T-helper 22 cell (primary cell): ENCODE results near the gene SPR.

ENCODE experiments used
- DNase-seq: peaks from one replicate; pipeline ENCODE4 v3.0.0-alpha.2; 2020; ENCODE audit warnings: low read depth

Gene SPR

DNA sequence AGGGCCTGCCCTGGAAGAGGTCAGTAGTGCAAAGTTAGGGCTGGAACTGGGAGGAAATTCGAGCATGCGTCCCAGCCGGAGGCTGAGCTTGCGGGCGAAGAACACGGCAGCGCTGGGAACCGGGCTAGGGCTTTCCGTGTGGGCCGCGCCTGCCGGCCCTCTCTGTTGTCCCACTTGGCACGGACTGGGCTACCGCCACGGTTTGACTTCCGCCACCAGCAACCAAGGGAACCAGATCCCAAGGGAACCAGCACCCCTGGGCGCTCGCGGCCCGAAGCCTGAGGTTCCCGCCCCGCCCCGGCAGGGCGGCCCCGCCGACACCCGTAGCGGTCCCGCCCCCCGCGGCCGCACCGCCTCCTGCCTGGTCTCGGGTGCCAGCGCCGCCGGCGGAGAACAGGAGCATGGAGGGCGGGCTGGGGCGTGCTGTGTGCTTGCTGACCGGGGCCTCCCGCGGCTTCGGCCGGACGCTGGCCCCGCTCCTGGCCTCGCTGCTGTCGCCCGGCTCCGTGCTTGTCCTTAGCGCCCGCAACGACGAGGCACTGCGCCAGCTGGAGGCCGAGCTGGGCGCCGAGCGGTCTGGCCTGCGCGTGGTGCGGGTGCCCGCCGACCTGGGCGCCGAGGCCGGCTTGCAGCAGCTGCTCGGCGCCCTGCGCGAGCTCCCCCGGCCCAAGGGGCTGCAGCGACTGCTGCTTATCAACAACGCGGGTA lies at the start of gene SPR:
Gene SPR (plus strand): TSS at position 377 of the 708 bp plus-strand sequence. CDS start 25 bp downstream, at position 402.
- no peak for DNase-seq

DNA sequence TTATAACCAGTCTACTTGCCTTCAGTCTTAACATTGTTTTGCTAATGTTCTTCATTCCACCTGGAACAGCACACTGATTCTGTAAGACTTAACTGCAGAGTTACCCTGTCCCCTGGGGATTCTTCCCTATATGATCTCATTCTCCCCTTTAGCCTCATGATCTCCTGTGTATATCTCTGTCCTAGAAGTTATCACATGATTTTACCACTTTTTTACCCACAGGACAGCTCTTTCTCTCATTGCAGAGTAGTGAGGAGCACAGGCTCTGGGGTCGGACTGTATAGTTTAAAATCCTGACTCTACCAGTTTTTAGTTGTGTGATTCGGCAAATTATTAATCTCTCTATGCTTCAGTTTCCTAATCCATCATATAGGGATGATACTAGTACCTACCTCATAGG lies 47.1 kb upstream of the SPR start:
- no peak for DNase-seq

DNA sequence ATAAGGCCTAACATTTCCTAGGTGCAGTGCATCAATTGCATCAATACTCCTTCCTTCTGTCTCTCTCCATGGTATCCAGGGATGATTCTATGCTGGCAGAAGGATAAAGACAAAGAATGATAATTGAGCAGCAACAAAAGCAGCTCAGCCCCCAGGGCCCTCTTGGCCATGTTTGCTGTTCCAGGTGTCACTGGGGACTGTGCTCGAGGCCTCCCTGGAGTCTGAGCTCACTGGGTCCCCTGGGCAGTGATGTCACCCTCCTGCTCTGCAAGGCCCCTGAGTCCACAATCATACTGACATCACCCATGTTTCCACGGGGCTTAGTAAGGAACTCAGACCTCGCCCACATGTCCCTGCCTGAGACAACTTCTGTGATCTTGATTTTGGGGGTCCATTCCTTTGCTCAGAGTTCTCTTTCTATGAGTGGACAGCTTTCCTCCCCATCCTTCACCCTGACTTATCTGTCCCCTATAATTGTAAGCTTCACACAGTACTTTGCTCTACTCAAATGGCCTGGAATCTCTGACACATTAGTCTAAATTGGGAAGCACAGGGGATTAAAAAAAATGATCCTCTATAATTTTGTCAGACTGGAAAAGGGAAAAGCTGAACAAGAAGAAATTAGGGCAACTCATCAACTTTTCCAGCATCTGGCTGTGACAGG lies 45.6 kb upstream of the SPR start:
- DNase-seq = no peak

DNA sequence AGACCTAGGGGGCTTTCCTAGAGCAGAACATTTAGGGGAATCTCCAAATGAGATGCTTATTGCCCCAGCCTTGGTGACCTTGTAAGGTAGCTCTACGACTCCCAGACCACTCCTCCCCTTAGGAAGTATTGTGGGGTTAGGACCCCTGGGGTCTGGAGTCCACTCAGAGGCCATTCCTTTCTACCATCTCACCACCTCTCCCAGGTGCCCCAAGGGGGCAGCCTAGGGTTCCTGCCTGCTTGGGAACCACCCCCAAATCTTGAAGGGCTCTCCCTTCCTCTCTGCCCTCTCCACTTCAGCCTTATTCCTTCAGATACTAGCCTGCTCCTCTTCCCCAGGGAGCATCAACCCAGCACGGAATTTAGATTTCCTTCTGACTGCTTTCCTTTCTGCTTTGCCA lies 43.9 kb upstream of the SPR start:
- DNase-seq = no peak

DNA sequence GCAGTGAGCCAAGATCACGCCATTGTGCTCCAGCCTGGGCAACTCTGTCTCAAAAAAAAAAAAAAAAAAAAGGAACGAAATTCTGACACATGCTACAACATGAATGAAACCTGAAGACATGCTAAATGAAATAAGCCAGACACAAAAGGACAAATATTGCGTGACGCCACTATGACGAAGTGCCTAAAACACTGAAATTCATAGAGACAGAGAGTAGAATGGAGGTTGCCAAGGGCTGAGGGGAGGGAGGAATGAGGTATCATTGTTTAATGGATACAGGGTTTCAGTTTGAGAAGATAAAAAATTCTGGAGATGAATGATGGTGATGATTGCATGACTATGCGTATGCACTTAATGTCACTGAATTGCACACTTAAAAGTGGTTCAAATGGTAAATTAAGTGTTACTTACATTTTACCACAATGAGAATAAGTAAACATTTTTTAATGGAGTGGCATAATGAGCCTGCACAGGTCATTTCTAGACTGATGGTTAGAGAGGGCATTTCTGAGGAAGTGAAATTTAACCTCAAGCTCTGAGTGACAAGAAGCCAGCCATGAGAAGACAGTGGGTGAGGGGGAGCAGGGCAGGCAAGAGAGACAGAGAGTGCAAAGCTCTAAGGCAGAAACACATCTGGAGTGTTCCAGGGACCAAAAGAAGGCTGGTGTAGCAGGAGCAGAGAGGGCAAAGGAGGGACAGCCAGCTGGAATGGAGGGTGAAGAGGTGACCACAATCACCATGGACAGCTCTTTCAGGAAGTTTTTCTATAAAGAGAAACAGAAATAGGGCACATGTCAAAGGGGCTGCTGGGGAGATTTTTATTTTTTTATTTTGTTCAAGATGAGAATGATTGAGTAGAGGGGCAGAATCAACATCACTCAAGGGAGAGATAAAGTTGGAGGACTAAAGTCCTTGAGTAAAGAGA lies 40.8 kb upstream of the SPR start:
- no peak for DNase-seq

DNA sequence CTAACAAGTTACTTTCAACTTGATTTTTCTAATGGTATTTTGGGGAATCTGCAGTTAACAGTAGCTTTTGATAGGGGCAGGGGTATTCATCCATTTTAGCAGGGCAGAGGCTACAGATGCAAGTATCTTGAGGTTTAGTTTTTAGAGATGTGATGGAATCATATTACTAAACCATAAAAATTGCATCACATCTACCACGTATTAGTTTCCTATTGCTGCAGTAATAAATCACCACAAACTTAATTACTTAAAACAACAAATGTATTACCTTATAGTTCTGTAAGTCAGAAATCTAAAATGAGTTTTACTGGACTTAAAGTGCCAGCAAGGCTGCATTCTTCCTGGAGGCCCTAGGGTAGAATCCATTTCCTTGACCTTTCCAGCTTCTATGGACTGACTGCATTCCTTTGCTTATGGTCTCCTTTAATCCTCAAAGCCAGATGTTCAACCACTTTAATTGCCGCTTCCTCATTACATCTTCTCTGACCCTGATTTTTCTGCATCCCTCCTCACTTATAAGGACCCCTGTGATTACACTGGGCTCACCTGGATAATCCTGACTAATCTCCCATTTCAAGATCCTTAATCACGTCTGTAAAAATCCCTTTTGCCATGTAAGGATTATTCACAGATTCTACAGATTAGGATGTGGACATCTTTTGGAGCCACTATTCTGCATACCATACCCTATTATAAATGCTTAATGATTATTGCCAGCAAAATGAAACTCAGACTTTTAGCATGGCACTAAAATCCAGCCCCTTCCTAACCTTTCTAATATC lies 39.5 kb upstream of the SPR start:
- no peak for DNase-seq

DNA sequence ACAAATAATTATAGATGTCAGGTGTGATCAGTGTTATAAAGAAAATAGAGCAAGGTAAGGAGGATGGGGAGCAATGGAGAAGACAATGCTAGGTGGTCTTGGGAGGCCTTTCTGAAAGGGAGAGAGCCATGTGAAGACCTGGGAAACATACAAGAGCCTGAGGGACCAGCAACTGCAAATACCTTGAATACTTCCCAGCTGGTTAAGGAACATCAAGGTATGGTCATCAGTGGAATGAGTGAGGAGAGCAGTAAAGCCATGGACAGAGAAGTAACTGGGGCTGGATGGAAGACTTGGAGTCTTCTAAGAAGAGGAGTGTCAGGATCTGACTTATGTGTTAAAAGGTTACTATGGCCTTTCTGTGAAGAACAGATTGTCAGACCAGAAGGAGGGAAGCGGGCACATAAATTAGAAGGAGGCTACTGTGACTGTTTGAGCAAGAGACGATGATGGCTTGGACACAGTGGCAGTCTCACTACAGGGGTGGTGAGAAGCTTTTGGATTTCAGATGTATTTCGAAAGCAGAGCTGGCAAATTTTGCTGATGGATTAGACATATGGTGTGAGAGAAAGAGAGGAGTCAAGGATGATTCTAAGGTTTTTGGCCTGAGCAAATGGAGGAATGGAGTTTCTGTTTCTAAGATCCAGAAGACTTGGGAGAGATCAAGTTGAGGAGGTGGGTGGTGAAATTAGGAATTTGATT lies 38.6 kb upstream of the SPR start:
- no peak for DNase-seq

DNA sequence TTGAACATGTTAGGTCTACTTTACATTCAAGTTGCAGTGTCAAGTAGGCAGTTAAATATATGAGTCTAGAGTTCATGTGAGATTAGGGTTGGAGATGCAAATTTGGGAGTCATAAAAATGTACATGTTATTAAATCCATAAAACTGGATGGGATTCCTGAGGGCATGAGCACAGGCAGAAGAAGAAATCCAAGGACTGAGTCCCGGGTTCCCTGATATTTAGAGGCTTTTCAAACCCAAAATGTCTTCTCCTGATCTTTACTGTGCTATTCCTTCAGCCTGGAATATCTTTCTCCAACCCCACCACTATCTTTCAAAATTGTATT lies 38.1 kb upstream of the SPR start:
- DNase-seq = no peak

DNA sequence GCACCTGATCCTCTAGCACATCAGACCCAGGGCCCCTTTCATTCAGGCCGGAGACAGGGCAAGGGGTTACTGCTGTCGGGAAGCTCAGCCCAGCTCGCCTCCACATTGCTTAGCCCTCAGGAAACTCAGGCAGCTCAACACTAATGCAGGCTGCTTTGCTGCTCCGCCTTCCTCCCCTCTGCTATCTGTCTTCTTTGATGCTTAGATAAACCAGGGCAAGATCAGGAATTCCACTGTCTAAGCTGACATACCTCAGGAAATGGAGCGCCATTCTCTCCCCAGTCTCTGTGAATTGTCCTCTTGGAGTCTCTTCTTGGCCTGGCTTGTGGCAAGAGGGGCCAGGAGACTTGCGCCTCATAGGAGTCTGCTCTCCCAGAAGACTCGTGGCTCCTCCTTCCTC lies 35.9 kb upstream of the SPR start:
- no peak for DNase-seq

DNA sequence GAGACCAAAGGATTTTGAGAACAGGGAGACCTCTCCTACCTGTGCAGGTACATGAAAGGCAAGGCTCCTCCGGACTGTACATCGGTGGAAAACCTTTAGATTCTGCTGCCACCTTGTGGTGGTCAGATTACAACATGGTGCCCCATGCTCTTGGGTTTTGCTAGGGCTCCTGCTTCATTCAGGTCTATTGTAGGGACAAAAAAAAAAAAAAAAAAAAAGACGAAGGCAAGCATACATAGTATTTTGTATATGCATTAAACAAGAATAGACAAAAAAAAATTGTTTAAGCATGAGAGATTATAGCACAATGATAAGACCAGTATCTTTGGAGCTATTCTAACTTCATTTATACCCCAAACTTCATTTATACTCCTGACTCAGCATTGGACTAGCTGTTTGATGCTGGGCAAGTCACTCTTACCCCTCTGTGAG lies 27.4 kb upstream of the SPR start:
- DNase-seq = peak; percentile 28

DNA sequence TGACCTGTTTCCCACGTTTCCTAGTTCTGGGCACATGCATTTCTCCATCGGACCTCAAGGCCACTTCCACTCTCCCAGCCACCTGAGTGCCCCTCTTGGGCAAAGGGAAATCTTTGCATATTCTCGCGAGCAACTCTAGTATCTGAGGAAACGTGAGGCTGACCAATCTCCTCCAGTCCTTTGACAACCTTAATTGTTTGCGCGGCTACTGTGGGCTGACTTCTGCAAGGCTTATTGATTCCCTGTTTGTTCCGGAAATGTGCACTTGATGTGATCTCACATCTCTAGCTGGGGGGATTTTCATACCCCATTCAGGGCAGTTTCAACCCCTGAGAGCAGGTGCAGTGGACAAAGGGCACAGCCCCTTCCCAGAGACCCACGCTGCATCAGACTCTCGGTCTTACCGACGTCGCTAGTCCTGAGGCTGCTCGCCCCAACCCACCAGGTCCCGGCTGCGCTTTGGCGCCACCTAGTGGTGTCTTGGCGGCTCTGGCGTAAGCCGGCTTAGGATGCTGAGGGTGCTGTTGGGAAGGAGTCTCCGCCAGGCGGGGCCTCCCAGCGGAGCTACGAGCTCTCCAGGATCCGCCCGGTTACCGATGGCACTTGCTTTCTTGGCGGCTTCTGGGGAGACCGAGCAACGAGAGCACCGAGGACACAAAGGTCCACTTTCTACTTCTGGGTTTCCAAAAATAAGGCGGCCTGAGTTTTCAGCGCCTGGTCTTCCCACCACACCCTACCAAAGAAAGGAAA lies 24.8 kb upstream of the SPR start:
- DNase-seq = peak; percentile 58

DNA sequence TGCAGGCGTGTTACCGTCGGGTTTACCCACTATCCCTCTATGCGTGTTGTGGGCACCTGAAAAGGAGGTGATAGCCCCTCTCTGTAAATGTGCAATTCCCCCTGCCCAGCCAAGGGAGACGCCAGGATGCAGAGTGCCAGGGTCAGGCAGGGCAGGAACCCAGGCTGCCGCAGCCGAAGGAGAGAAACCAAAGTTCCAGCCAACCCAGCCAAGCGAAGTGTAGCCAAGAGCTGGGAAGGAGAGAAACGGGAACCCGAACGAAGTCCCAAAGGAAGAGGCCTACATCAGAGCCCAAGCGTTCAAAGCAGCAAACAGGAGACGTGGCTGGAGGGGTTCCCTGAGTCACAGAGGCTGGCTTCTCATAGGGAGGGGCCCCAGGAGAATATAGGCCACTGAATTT lies 24.2 kb upstream of the SPR start:
- DNase-seq = no peak

DNA sequence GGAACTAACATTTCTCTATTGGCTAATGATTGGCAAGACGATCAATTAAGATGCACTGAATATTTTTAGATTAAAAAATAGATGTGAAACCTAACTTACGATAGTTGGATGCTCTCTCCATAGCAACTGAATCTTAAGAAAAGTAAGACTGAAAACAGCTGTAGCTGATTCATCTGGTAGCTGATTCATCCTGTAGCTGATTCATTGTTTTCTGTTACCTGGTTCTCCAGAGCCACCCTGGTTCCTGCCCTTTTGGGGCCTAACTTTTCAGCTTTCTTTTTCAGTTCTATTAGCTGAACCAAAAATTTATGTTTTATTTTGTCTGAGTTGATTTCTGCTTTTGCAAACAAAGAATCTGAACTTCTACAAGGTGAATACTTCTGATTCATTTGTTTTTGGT lies 22.7 kb upstream of the SPR start:
- no peak for DNase-seq

DNA sequence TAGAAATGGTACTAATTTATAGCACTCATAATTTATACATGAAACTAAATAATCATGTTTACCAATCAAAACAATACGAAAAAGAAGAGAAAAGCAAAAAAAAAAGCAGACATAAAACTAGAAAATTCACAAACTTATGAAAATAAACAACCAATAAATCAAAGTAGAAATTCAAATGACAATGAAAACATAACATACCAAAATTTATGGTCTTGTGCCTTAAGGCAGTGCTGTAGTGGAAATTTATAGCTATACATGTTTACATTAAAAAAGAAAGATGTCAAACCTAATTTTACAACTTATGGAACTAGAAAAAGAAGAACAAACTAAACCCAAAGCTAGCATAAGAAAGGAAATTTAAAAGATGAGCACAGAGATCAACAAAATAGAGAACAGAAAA lies 16.1 kb upstream of the SPR start:
- DNase-seq = no peak

DNA sequence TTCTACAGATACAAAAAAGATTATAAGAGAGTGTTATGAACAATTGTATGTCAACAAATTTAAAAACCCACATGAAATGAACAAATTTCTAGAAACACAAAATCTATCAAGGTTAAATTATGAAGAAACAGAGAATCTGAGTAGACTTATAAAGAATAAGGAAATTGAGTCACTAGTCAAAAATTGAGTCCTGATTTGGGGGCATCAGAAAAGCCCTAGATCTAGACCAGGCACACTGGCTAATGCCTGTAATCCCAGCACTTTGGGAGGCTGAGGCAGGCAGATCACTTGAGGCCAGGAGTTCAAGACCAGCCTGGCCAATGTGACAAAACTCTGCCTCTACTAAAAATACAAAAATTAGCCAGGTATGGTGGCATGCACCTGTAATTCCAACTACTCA lies 15.3 kb upstream of the SPR start:
- no peak for DNase-seq

DNA sequence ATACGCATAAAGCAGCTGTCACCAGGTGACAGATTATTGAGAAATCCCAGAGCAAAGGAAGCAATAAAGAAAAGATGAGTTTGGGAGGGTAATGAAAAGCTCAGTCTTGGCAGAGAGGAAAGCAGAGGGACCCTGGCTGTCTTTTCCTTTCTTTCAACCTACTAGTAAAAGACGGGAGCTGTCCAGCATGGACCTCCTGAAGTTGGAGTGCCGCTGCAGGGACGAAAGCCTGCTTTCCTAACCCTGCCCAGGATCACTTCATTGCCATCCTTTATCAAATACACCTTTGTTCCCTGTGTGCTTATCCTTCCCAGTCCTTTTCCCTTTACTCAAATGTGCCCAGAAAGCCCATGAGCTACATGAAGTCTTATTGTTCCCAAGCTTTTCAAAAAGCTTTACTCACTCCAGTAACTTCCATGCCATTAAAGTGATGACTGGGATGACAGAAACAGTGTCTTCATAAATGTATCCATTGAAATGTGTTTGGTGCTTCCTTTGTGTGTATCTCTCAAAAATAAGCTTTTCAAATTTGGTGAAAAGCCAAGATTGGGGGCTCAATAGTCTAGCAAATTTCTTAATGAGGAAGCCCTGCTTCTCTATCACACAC lies 3.7 kb upstream of the SPR start:
- no peak for DNase-seq

DNA sequence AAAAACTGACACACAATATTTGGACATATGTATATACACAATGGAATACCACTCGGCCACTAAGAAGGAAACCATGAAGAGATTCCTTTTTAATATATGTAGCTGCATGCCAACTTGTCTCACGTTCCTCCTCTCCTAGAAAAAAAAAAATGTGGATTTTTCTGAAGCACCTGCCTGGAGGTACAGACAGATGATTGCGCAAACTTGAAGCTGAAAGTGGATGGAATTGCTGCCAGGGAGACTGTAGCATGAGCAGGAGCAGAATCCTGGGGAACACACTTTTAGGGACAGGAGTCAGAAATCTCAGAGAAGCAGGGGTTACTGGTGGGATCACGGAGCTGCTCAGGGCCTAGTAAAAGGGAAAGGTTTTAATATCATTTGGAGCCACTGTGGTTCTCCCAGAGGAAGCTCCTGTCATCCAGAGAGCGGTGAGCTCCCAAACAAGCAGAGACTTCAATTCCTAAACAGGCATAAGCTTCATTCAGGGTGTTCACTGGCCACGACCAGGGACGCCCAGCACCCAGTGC lies 640 bp upstream of the SPR start:
- DNase-seq = no peak

DNA sequence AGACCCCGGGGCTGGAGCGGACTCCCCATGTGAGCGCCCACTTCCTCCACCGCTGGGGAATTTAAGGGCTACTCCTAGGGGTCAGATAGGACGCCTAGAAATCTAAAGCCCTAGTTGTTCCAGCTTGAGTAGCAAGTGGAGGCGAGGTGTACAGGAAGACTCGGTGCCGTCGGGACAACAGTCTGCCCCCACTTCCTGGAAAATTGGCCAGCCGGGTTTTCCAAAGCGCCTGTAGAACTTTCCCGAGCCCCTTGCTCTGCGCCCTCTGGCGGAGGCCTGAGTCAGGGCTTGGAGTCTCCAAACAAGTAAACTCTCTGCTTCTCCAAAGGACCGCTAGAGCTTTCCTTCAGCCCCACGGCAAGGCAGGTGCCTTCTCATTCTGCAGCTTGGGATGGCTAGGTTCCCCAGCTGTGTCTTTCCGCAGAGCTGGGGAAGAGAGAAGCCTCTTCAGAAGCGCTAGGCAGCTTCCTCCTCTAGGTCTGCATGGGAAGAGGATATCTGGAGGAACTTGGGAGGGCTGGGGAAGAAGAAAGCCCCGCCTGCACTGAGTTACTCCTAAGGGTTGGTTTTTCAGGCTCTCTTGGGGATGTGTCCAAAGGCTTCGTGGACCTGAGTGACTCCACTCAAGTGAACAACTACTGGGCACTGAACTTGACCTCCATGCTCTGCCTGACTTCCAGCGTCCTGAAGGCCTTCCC lies 681 bp downstream of the SPR start:
- DNase-seq = no peak

DNA sequence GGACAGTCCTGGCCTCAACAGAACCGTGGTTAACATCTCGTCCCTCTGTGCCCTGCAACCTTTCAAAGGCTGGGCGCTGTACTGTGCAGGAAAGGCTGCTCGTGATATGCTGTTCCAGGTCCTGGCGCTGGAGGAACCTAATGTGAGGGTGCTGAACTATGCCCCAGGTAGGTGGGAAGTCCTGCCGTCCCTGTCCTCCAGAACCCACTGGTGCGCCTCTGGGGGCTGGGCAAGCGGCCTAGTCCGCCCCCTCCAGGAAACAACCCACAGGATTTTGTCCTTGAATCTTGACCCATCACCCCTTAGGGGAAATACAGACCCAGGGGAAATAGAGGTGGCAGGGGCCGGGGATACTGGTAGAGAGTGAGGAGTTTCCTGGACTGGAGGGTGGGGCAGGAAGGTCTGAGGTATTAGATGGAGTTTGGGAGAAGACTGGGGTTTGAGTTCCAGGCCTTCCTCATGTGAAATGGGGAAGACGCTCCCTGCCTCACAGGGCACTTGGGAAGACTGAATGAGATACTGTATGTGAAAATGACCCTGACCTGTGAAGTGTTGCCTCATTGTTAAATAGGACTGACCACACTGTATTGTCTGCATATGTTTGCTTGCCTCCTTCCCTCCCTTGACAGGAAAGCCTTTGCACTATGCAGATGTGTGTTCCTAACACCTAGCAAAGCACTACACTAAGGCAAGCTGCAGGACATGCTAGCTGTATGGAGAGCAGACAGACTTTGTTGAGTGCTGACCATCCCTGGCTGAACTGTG lies 1.4 kb downstream of the SPR start:
- no peak for DNase-seq
